CD8-positive, alpha-beta memory T cell (primary cell): ENCODE results near the gene RCAN1. TPM values are rescaled to one million over a fixed set of nuclear protein-coding genes. Genes with fewer than 3 reads are reported as not detected.
A peak's percentile ranks its signal among the peaks of the same experiment; 100 is the strongest.
"Not testable (repeated sequence)": the region's sequence is repeated elsewhere in the genome, so short reads cannot be mapped to it uniquely, and the experiment has no call there.

Source experiments
- CTCF ChIA-PET: fragments of 350-600 bp; sonication (Branson Sonifier 250); formaldehyde crosslinking; loops from one replicate; lab custom pipeline; 2021; ENCODE audit warnings: antibody characterized with exemption; lab: Charles Lee
- POLR2A ChIA-PET: fragments of 350-600 bp; sonication (Branson Sonifier 250); formaldehyde crosslinking; loops from one replicate; lab custom pipeline; 2021; ENCODE audit warnings: antibody characterized with exemption; lab: Charles Lee
- DNase-seq, 5 donors: peaks; one replicate each; pipeline versions ENCODE4 v3.0.0 to v3.0.0-alpha.2; 2020 to 2022; ENCODE audit warnings: mixed read lengths in 1 of 5
- H3K27ac ChIP-seq: one replicate; pipeline ENCODE4 v1.7.0; 2013; ENCODE audit warnings: low read depth, mild to moderate bottlenecking, low read length, moderate library complexity
- H3K27me3 ChIP-seq: 2 replicates; pipeline ENCODE4 v1.7.0; 2013; ENCODE audit warnings: low read length, mild to moderate bottlenecking; ENCODE audit not compliant: insufficient read depth, poor library complexity, severe bottlenecking
- H3K36me3 ChIP-seq: 2 replicates; pipeline ENCODE4 v1.7.0; 2013; ENCODE audit warnings: mild to moderate bottlenecking, low read length, moderate library complexity; ENCODE audit not compliant: insufficient read depth
- H3K4me1 ChIP-seq: 2 replicates; pipeline ENCODE4 v1.7.0; 2013; ENCODE audit warnings: mild to moderate bottlenecking, low read length, moderate library complexity; ENCODE audit not compliant: insufficient read depth
- H3K4me3 ChIP-seq: 2 replicates; pipeline ENCODE4 v1.7.0; 2013; ENCODE audit warnings: mild to moderate bottlenecking, low read length
- H3K9me3 ChIP-seq: 2 replicates; pipeline ENCODE4 v1.7.0; 2013; ENCODE audit warnings: mild to moderate bottlenecking, low read length
- H3K27ac Mint-ChIP-seq, 8 donors: one replicate each; pipeline ENCODE4 v1.8.0; 2020 to 2021; ENCODE audit warnings: mixed read lengths in 8 of 8, mild to moderate bottlenecking in 6 of 8, inconsistent platforms in 3 of 8, moderate library complexity in 3 of 8
- H3K27me3 Mint-ChIP-seq, 2 donors: one replicate each; pipeline ENCODE4 v1.8.0; 2020 to 2021; ENCODE audit warnings: mixed read lengths in 2 of 2, mild to moderate bottlenecking in 1 of 2, moderate library complexity in 1 of 2
- H3K36me3 Mint-ChIP-seq, 3 donors: one replicate each; pipeline ENCODE4 v1.8.0; 2020 to 2021; ENCODE audit warnings: mixed read lengths in 3 of 3, inconsistent platforms in 1 of 3, mild to moderate bottlenecking in 1 of 3
- H3K4me1 Mint-ChIP-seq, 3 donors: one replicate each; pipeline ENCODE4 v1.8.0; 2020 to 2021; ENCODE audit warnings: mixed read lengths in 3 of 3, inconsistent platforms in 1 of 3, mild to moderate bottlenecking in 1 of 3
- H3K4me3 Mint-ChIP-seq, 7 donors: one replicate each; pipeline ENCODE4 v1.8.0; 2020 to 2021; ENCODE audit warnings: mixed read lengths in 7 of 7, mild to moderate bottlenecking in 6 of 7, moderate library complexity in 4 of 7, inconsistent platforms in 2 of 7
- H3K9me3 Mint-ChIP-seq, 5 donors: one replicate each; pipeline ENCODE4 v1.8.0; 2020 to 2022; ENCODE audit warnings: mixed read lengths in 5 of 5, mild to moderate bottlenecking in 3 of 5, moderate library complexity in 2 of 5, inconsistent platforms in 1 of 5
- polyA plus RNA-seq: library from polyadenylated mRNA; unstranded; fragments of 300-500 nt; fragmentation: Illumina TruSeq; gene quantifications from one replicate; pipeline ENCODE4 v1.2.3, GENCODE V29; 2021
- total RNA-seq, 2 experiments: library from RNA; stranded (reverse); gene quantifications; one replicate each; pipeline ENCODE4 v1.2.3, GENCODE V29; 2021

RCAN1 gene
- total and polyA plus RNA-seq, 3 experiments from 2014 or later, result 16.0 to 19.6 (median 16.9) TPM

GRCh38 chr21:34569381-34569979, 45.4 kb downstream of the RCAN1 start:
- Histone ChIP-seq H3K27me3 (no peaks in the 10 kb centered on the region), H3K9me3 (no peaks in the 10 kb centered on the region), H3K4me3 (no peak overlapping the region), H3K27ac (no peak overlapping the region), H3K4me1 (no peaks in the 10 kb centered on the region), H3K36me3 (no peaks in the 10 kb centered on the region)
- Mint-ChIP-seq H3K9me3 (peaks cover 0 to 4% (median 0%) of the 10 kb centered on the region in 5 donors), H3K27ac (peak overlapping the region in 1 of 8 donors; percentile 38), H3K4me3 (no peak overlapping the region), H3K4me1 (peaks cover 3 to 7% (median 3%) of the 10 kb centered on the region in 3 donors), H3K36me3 (peaks cover 3 to 35% (median 14%) of the 10 kb centered on the region in 3 donors), H3K27me3 (no peaks in the 10 kb centered on the region)
- CTCF ChIA-PET, result no interaction called here
- no peak for DNase-seq
- POLR2A ChIA-PET, result no interaction called here

- H3K4me1 ChIP-seq, POLR2A ChIA-PET, H3K9me3 Mint-ChIP-seq, H3K27ac Mint-ChIP-seq, CTCF ChIA-PET, H3K9me3 ChIP-seq, H3K36me3 ChIP-seq, H3K27ac ChIP-seq, H3K27me3 ChIP-seq, H3K27me3 Mint-ChIP-seq, H3K4me3 ChIP-seq, DNase-seq, H3K4me1 Mint-ChIP-seq, H3K4me3 Mint-ChIP-seq: not testable (repeated sequence)
- H3K36me3 Mint-ChIP-seq, result peaks cover 3 to 29% (median 14%) of the 10 kb centered on the region in 3 donors
These were observed 46.1 kb downstream of the RCAN1 start for GRCh38 chr21:34568801-34569200.

GRCh38 chr21:34567604-34568155, 47.2 kb downstream of the RCAN1 start:
- peaks cover 0 to 1% of the 10 kb centered on the region in 2 donors for H3K27me3 Mint-ChIP-seq
- CTCF ChIA-PET, result no interaction called here
- H3K36me3 ChIP-seq, result no peaks in the 10 kb centered on the region
- H3K27ac Mint-ChIP-seq, result no peak overlapping the region
- H3K4me3 Mint-ChIP-seq, result no peak overlapping the region
- H3K27ac ChIP-seq, result no peak overlapping the region
- peaks cover 3 to 24% (median 10%) of the 10 kb centered on the region in 3 donors for H3K36me3 Mint-ChIP-seq
- POLR2A ChIA-PET, result no interaction called here
- H3K27me3 ChIP-seq, result no peaks in the 10 kb centered on the region
- H3K4me3 ChIP-seq, result no peak overlapping the region
- no peak for DNase-seq
- H3K9me3 ChIP-seq, result no peaks in the 10 kb centered on the region
- H3K4me1 ChIP-seq, result no peaks in the 10 kb centered on the region
- H3K9me3 Mint-ChIP-seq, result peaks cover 0 to 2% (median 0%) of the 10 kb centered on the region in 5 donors
- H3K4me1 Mint-ChIP-seq, result peaks cover 0 to 5% (median 0%) of the 10 kb centered on the region in 3 donors

GRCh38 chr21:34565238-34565637, 49.7 kb downstream of the RCAN1 start:
- peaks cover 0 to 5% (median 0%) of the 10 kb centered on the region in 3 donors for H3K4me1 Mint-ChIP-seq
- CTCF ChIA-PET, result no interaction called here

GRCh38 chr21:34563370-34563769, 51.5 kb downstream of the RCAN1 start:
- H3K9me3 ChIP-seq, H3K27me3 ChIP-seq, POLR2A ChIA-PET, H3K4me1 Mint-ChIP-seq, H3K4me3 ChIP-seq, H3K27me3 Mint-ChIP-seq, H3K4me1 ChIP-seq, CTCF ChIA-PET, H3K27ac ChIP-seq, DNase-seq, H3K27ac Mint-ChIP-seq, H3K9me3 Mint-ChIP-seq, H3K4me3 Mint-ChIP-seq, H3K36me3 ChIP-seq: not testable (repeated sequence)
- peaks cover 1 to 33% (median 3%) of the 10 kb centered on the region in 3 donors for H3K36me3 Mint-ChIP-seq

More at GRCh38 chr21:34565238-34565637, 49.7 kb downstream of the RCAN1 start:
- DNase-seq, result no peak
- Histone ChIP-seq H3K36me3 (no peaks in the 10 kb centered on the region), H3K27ac (no peak overlapping the region), H3K9me3 (no peaks in the 10 kb centered on the region), H3K27me3 (no peaks in the 10 kb centered on the region), H3K4me1 (no peaks in the 10 kb centered on the region), H3K4me3 (no peak overlapping the region)
- H3K27ac Mint-ChIP-seq, result peak overlapping the region in 1 of 8 donors; percentile 55
- H3K9me3 Mint-ChIP-seq, result no peaks in the 10 kb centered on the region
- POLR2A ChIA-PET, result no interaction called here
- H3K27me3 Mint-ChIP-seq, result peaks cover 0 to 1% of the 10 kb centered on the region in 2 donors
- H3K4me3 Mint-ChIP-seq, result no peak overlapping the region
- peaks cover 3 to 27% (median 7%) of the 10 kb centered on the region in 3 donors for H3K36me3 Mint-ChIP-seq

- H3K36me3 ChIP-seq, result no peaks in the 10 kb centered on the region
- no peak overlapping the region for H3K27ac ChIP-seq
- H3K4me1 Mint-ChIP-seq, result peaks cover 0 to 5% (median 0%) of the 10 kb centered on the region in 3 donors
- peaks cover 1 to 23% (median 1%) of the 10 kb centered on the region in 3 donors for H3K36me3 Mint-ChIP-seq
- H3K27me3 ChIP-seq, result no peaks in the 10 kb centered on the region
- H3K9me3 ChIP-seq, result no peaks in the 10 kb centered on the region
- no peak for DNase-seq
- ChIA-PET POLR2A (no interaction called here), CTCF (no interaction called here)
- H3K9me3 Mint-ChIP-seq, result no peaks in the 10 kb centered on the region
- no peak overlapping the region for H3K27ac Mint-ChIP-seq
- H3K4me3 ChIP-seq, result no peak overlapping the region
- H3K4me3 Mint-ChIP-seq, result no peak overlapping the region
- peaks cover 0 to 1% of the 10 kb centered on the region in 2 donors for H3K27me3 Mint-ChIP-seq
- H3K4me1 ChIP-seq, result no peaks in the 10 kb centered on the region
These were observed 53.1 kb downstream of the RCAN1 start for GRCh38 chr21:34561806-34562205.

GRCh38 chr21:34560609-34561008, 54.3 kb downstream of the RCAN1 start:
- H3K36me3 ChIP-seq, result no peaks in the 10 kb centered on the region

GRCh38 chr21:34560021-34560420, 54.9 kb downstream of the RCAN1 start:
- no peaks in the 10 kb centered on the region for H3K9me3 ChIP-seq
- H3K27ac Mint-ChIP-seq, result no peak overlapping the region
- H3K4me3 ChIP-seq, result no peak overlapping the region
- CTCF ChIA-PET, result no interaction called here
- H3K27ac ChIP-seq, result no peak overlapping the region
- H3K36me3 ChIP-seq, result no peaks in the 10 kb centered on the region
- H3K9me3 Mint-ChIP-seq, result peaks cover 0 to 2% (median 0%) of the 10 kb centered on the region in 5 donors
- no peaks in the 10 kb centered on the region for H3K4me1 ChIP-seq
- H3K4me1 Mint-ChIP-seq, result peaks cover 0 to 5% (median 0%) of the 10 kb centered on the region in 3 donors
- no peak for DNase-seq
- peaks cover 0 to 1% of the 10 kb centered on the region in 2 donors for H3K27me3 Mint-ChIP-seq
- POLR2A ChIA-PET, result no interaction called here
- H3K36me3 Mint-ChIP-seq, result peaks cover 0 to 18% (median 1%) of the 10 kb centered on the region in 3 donors
- no peaks in the 10 kb centered on the region for H3K27me3 ChIP-seq
- no peak overlapping the region for H3K4me3 Mint-ChIP-seq

More at GRCh38 chr21:34560609-34561008, 54.3 kb downstream of the RCAN1 start:
- Histone ChIP-seq H3K27ac (no peak overlapping the region), H3K27me3 (no peaks in the 10 kb centered on the region), H3K4me1 (no peaks in the 10 kb centered on the region), H3K4me3 (no peak overlapping the region), H3K9me3 (no peaks in the 10 kb centered on the region)
- Mint-ChIP-seq H3K36me3 (peaks cover 0 to 19% (median 1%) of the 10 kb centered on the region in 3 donors), H3K4me3 (no peak overlapping the region), H3K9me3 (no peaks in the 10 kb centered on the region), H3K27ac (no peak overlapping the region), H3K4me1 (peaks cover 0 to 5% (median 0%) of the 10 kb centered on the region in 3 donors), H3K27me3 (peaks cover 0 to 1% of the 10 kb centered on the region in 2 donors)
- CTCF ChIA-PET, result no interaction called here
- no peak for DNase-seq
- POLR2A ChIA-PET, result no interaction called here
